Measurements from ENCODE around the gene ZDHHC22. TPM values are rescaled to one million over a fixed set of nuclear protein-coding genes. Genes with fewer than 3 reads are reported as not detected.

Gene ZDHHC22
- total RNA-seq, 1 donor from 2014 or later, result not detected

- no peak for ATAC-seq
- DNase-seq (ENCODE audit: low spot score), result no peak
These were observed 16.7 kb upstream of the ZDHHC22 start for GRCh38 chr14:77158175-77158881.

GRCh38 chr14:77157740-77158139 is 16.1 kb upstream of the ZDHHC22 start:
- no peak for ATAC-seq
- DNase-seq (ENCODE audit: low spot score), result no peak

- ATAC-seq, result no peak
- no peak for DNase-seq (ENCODE audit: low spot score)
These were observed 13.5 kb upstream of the ZDHHC22 start for GRCh38 chr14:77155083-77155482.

GRCh38 chr14:77154421-77154820 is 12.8 kb upstream of the ZDHHC22 start:
- DNase-seq (ENCODE audit: low spot score), result no peak
- no peak for ATAC-seq

- DNase-seq (ENCODE audit: low spot score), result no peak
- ATAC-seq, result no peak
These were observed 12.2 kb upstream of the ZDHHC22 start for GRCh38 chr14:77153802-77154201.

GRCh38 chr14:77151918-77152588 is 10.5 kb upstream of the ZDHHC22 start:
- DNase-seq (ENCODE audit: low spot score), result no peak
- peak; percentile 68 for ATAC-seq

GRCh38 chr14:77151245-77151644 is 9.7 kb upstream of the ZDHHC22 start:
- peak; percentile 52 for ATAC-seq
- DNase-seq (ENCODE audit: low spot score), result peak; percentile 27

- DNase-seq (ENCODE audit: low spot score) (peak; percentile 26), ATAC-seq (no peak)
These were observed 7.1 kb upstream of the ZDHHC22 start for GRCh38 chr14:77148510-77149231.

GRCh38 chr14:77145975-77146740 is 4.6 kb upstream of the ZDHHC22 start:
- ATAC-seq (no peak), DNase-seq (ENCODE audit: low spot score) (no peak)

GRCh38 chr14:77144412-77145115 is 3.0 kb upstream of the ZDHHC22 start:
- no peak for ATAC-seq

GRCh38 chr14:77143071-77143470 is 1.5 kb upstream of the ZDHHC22 start:
- ATAC-seq (no peak), DNase-seq (ENCODE audit: low spot score) (no peak)

More at GRCh38 chr14:77144412-77145115, 3.0 kb upstream of the ZDHHC22 start:
- no peak for DNase-seq (ENCODE audit: low spot score)

GRCh38 chr14:77142005-77142800 is 612 bp upstream of the ZDHHC22 start:
- ATAC-seq, result no peak
- no peak for DNase-seq (ENCODE audit: low spot score)

GRCh38 chr14:77140359-77141213 is 1.0 kb downstream of the ZDHHC22 start:
- ATAC-seq, result no peak
- DNase-seq (ENCODE audit: low spot score), result no peak

GRCh38 chr14:77139540-77140358 is 1.8 kb downstream of the ZDHHC22 start:
- DNase-seq (ENCODE audit: low spot score) (no peak), ATAC-seq (peak; percentile 56)

GRCh38 chr14:77139022-77139421 is 2.6 kb downstream of the ZDHHC22 start:
- DNase-seq (ENCODE audit: low spot score) (no peak), ATAC-seq (no peak)

GRCh38 chr14:77133720-77134338 is 7.8 kb downstream of the ZDHHC22 start:
- ATAC-seq, result peak; percentile 80
- no peak for DNase-seq (ENCODE audit: low spot score)

- no peak for ATAC-seq
- DNase-seq (ENCODE audit: low spot score), result no peak
These were observed 9.6 kb downstream of the ZDHHC22 start for GRCh38 chr14:77131871-77132486.

Measured in left lobe of liver (tissue), 2 donors.